K562 (cell line): ENCODE measurements around the gene DNAJC17. TPM values are rescaled to one million over a fixed set of nuclear protein-coding genes. Genes with fewer than 3 reads are reported as not detected.
A peak's percentile ranks its signal among the peaks of the same experiment; 100 is the strongest.

Experiments
- ARID1B ChIP-seq: fragments of 450-650 bp; IDR thresholded peaks from 2 replicates; pipeline ENCODE4 v1.6.1; 2016; ENCODE audit warnings: antibody characterized with exemption, mild to moderate bottlenecking, inconsistent platforms
- CBFA2T2 ChIP-seq: fragments of 450-650 bp; conservative IDR thresholded peaks from 2 replicates; pipeline ENCODE4 v1.6.1; 2017; ENCODE audit warnings: mild to moderate bottlenecking
- CTBP1 ChIP-seq: fragments of 450-650 bp; IDR thresholded peaks from 2 replicates; pipeline ENCODE4 v1.6.1; 2016; ENCODE audit warnings: borderline replicate concordance
- EGR1 ChIP-seq: fragments of 450-650 bp; conservative IDR thresholded peaks from 2 replicates; pipeline ENCODE4 v1.6.1; 2017; ENCODE audit warnings: mild to moderate bottlenecking
- FOSL1 ChIP-seq: fragments of 200-800 bp; sonication (Bioruptor generic); conservative IDR thresholded peaks from 2 replicates; pipeline ENCODE4 v1.6.1; 2016; ENCODE audit warnings: missing genetic modification characterization, missing compliant biosample characterization
- HDAC1 ChIP-seq, 2 experiments: fragments of 450-650 bp; IDR thresholded peaks; 2 replicates each; pipeline ENCODE4 v1.6.1; 2016 to 2017; ENCODE audit warnings: inconsistent platforms in 1 of 2, mild to moderate bottlenecking in 1 of 2, moderate library complexity in 1 of 2
- JUN ChIP-seq, 2 experiments: sonication (generic) in 1 of 2; formaldehyde crosslinking in 1 of 2; IDR thresholded peaks; 2 replicates each; pipeline versions ENCODE4 v1.6.1 to v1.8.0; 2012 to 2022; ENCODE audit warnings: borderline replicate concordance in 2 of 2, mild to moderate bottlenecking in 2 of 2, improper control_type of control experiment in 1 of 2, low read depth in 1 of 2, low read length in 1 of 2, missing genetic modification reagents in 1 of 2
- JUND ChIP-seq, 2 experiments: IDR thresholded peaks; 2 replicates in 1 of 2; 3 replicates in 1 of 2; pipeline ENCODE4 v1.6.1; 2011; ENCODE audit warnings: borderline replicate concordance in 2 of 2, low read depth in 2 of 2, low read length in 2 of 2, improper control_type of control experiment in 1 of 2, missing biosample characterization in 1 of 2, missing genetic modification characterization in 1 of 2, missing genetic modification reagents in 1 of 2
- KLF16 ChIP-seq: IDR thresholded peaks from 2 replicates; pipeline ENCODE4 v1.6.1; 2016; ENCODE audit warnings: antibody characterized with exemption
- L3MBTL2 ChIP-seq: fragments of 450-650 bp; IDR thresholded peaks from 2 replicates; pipeline ENCODE4 v1.6.1; 2016; ENCODE audit warnings: mild to moderate bottlenecking, moderate library complexity
- MTA3 ChIP-seq: fragments of 450-650 bp; formaldehyde crosslinking; IDR thresholded peaks from 2 replicates; pipeline ENCODE4 v1.6.1; 2017; ENCODE audit warnings: mild to moderate bottlenecking, borderline replicate concordance
- MYNN ChIP-seq, 2 experiments: sonication (generic); formaldehyde crosslinking in 1 of 2; IDR thresholded peaks; 2 replicates each; pipeline versions ENCODE4 v1.5.0 to v1.6.1; 2016 to 2020; ENCODE audit warnings: antibody characterized with exemption in 1 of 2, missing genetic modification reagents in 1 of 2
- RBBP5 ChIP-seq: fragments of 200-600 bp; sonication (generic); IDR thresholded peaks from 2 replicates; pipeline ENCODE4 v1.6.1; 2012; ENCODE audit warnings: borderline replicate concordance, mild to moderate bottlenecking, low read length, control low read depth, inconsistent platforms; ENCODE audit not compliant: insufficient read depth, poor library complexity, severe bottlenecking
- SMARCE1 ChIP-seq: fragments of 450-650 bp; IDR thresholded peaks from 2 replicates; pipeline ENCODE4 v1.7.1; 2016; ENCODE audit warnings: mild to moderate bottlenecking
- TAL1 ChIP-seq: fragments of 450-650 bp; IDR thresholded peaks from 2 replicates; pipeline ENCODE4 v1.6.1; 2016; ENCODE audit warnings: mild to moderate bottlenecking
- XRCC5 ChIP-seq: fragments of 200-400 bp; formaldehyde crosslinking; IDR thresholded peaks from 2 replicates; pipeline ENCODE4 v1.6.1; 2017; ENCODE audit warnings: low read depth, mild to moderate bottlenecking, low read length
- ZBTB1 ChIP-seq: sonication (generic); formaldehyde crosslinking; IDR thresholded peaks from 2 replicates; pipeline ENCODE4 v1.8.1; 2023; ENCODE audit warnings: missing genetic modification reagents, low read depth, mild to moderate bottlenecking, borderline replicate concordance
- polyA plus RNA-seq, 8 experiments: library from polyadenylated mRNA; depleted of rRNA in 4 of 8; stranded (reverse) in 5 of 8; unstranded in 3 of 8; fragments of >200 nt; fragmentation: Nextera tagmentation in 2 of 8; fragmentation: Illumina TruSeq in 1 of 8; extraction: Ambion mirVana in 2 of 8; extraction: Trizol in 1 of 8; gene quantifications; 2 replicates each; pipeline versions ENCODE4 v1.2.1 to v1.2.3, GENCODE V29; 2011 to 2014; ENCODE audit warnings: inconsistent platforms in 1 of 8, missing spikeins in 1 of 8
- total RNA-seq, 7 experiments: library from RNA; depleted of rRNA in 6 of 7; stranded (reverse); fragments of >200 nt in 6 of 7; fragmentation: Illumina TruSeq in 2 of 7; extraction: Trizol in 2 of 7; gene quantifications; 2 replicates each; pipeline versions ENCODE4 v1.2.1 to v1.2.3, GENCODE V29; 2011 to 2021; ENCODE audit warnings: low replicate concordance in 1 of 7
- TF ChIP-seq, protein P1 (sequence below): fragments of 250-450 bp; sonication (Bioruptor Pico); IDR thresholded peaks from 2 replicates; pipeline ENCODE4 v1.4.0; 2020
- TF ChIP-seq, protein P2 (sequence below): IDR thresholded peaks from 2 replicates; pipeline ENCODE4 v1.6.1; 2014; ENCODE audit warnings: antibody characterized with exemption

Gene DNAJC17
- total and polyA plus RNA-seq, 9 of the 15 experiments (the other 6 are each of a cell fraction or from before 2014, with no cell fraction given) = 2.4 to 79.4 (median 44.2) TPM

DNA sequence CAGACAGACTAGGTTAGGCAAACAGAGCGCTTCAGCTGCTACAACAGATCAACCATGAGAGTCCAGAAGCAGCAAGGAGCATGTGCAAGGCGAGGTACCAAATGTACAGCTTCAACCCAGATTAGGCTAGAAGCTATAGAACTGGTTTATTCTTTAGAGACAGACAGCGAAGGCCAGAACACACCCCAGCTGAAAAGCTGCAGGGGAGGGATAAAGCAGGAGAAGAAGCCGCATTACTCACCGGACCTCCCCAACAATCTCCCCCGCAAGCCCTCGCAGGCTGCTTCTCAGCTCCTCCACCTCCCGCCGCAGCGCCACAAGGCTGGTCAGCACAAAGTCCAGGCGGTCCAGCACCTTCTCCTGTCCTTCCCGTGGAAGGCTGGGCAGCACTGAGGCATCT lies 55.5 kb downstream of the DNAJC17 start (continued):
- peak; percentile 86 for TF ChIP-seq ARID1B
- TF ChIP-seq RBBP5 = peak; percentile 60
- peak; percentile 72 for TF ChIP-seq JUND (IDR thresholded peaks at IDR 0.05; ENCODE audit: borderline replicate concordance, low read depth, low read length)
- peak; percentile 48; the same call in 1 of the 3 replicates for TF ChIP-seq JUND (tag; IDR thresholded peaks at IDR 0.05; ENCODE audit: borderline replicate concordance, low read depth, low read length)
- peak; percentile 88 for TF ChIP-seq FOSL1 (tag)
- TF ChIP-seq MYNN (IDR thresholded peaks at IDR 0.05) = 0 out of 2 replicates have a peak, but pooled peaks have one; percentile 21
- no peak for TF ChIP-seq MYNN (CRISPR knock-in tag; IDR thresholded peaks at IDR 0.05)
- TF ChIP-seq, protein P1, sequence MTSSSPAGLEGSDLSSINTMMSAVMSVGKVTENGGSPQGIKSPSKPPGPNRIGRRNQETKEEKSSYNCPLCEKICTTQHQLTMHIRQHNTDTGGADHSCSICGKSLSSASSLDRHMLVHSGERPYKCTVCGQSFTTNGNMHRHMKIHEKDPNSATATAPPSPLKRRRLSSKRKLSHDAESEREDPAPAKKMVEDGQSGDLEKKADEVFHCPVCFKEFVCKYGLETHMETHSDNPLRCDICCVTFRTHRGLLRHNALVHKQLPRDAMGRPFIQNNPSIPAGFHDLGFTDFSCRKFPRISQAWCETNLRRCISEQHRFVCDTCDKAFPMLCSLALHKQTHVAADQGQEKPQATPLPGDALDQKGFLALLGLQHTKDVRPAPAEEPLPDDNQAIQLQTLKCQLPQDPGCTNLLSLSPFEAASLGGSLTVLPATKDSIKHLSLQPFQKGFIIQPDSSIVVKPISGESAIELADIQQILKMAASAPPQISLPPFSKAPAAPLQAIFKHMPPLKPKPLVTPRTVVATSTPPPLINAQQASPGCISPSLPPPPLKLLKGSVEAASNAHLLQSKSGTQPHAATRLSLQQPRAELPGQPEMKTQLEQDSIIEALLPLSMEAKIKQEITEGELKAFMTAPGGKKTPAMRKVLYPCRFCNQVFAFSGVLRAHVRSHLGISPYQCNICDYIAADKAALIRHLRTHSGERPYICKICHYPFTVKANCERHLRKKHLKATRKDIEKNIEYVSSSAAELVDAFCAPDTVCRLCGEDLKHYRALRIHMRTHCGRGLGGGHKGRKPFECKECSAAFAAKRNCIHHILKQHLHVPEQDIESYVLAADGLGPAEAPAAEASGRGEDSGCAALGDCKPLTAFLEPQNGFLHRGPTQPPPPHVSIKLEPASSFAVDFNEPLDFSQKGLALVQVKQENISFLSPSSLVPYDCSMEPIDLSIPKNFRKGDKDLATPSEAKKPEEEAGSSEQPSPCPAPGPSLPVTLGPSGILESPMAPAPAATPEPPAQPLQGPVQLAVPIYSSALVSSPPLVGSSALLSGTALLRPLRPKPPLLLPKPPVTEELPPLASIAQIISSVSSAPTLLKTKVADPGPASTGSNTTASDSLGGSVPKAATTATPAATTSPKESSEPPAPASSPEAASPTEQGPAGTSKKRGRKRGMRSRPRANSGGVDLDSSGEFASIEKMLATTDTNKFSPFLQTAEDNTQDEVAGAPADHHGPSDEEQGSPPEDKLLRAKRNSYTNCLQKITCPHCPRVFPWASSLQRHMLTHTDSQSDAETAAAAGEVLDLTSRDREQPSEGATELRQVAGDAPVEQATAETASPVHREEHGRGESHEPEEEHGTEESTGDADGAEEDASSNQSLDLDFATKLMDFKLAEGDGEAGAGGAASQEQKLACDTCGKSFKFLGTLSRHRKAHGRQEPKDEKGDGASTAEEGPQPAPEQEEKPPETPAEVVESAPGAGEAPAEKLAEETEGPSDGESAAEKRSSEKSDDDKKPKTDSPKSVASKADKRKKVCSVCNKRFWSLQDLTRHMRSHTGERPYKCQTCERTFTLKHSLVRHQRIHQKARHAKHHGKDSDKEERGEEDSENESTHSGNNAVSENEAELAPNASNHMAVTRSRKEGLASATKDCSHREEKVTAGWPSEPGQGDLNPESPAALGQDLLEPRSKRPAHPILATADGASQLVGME (CRISPR knock-in tag) = no peak
- TF ChIP-seq HDAC1 (IDR thresholded peaks at IDR 0.05) = peak in 1 of 2 experiments; percentile 48; a peak in 1 of 4 replicates
- TF ChIP-seq CTBP1 = peak; percentile 21; the same call in 1 of the 2 replicates
- 0 out of 2 replicates have a peak, but pooled peaks have one; percentile 46 for TF ChIP-seq KLF16
- TF ChIP-seq JUN (IDR thresholded peaks at IDR 0.05; ENCODE audit: borderline replicate concordance, low read depth, low read length) = no peak
- peak; percentile 51; the same call in 1 of the 2 replicates for TF ChIP-seq JUN (CRISPR knock-in tag; IDR thresholded peaks at IDR 0.05; ENCODE audit: borderline replicate concordance)
- TF ChIP-seq MTA3 = 0 out of 2 replicates have a peak, but pooled peaks have one; percentile 41
- peak; percentile 78 for TF ChIP-seq EGR1
- peak; percentile 88 for TF ChIP-seq SMARCE1
- TF ChIP-seq ZBTB1 (CRISPR knock-in tag) = peak; percentile 86; the same call in 1 of the 2 replicates
- peak; percentile 32; the same call in 1 of the 2 replicates for TF ChIP-seq L3MBTL2
- TF ChIP-seq XRCC5 = peak; percentile 14; the same call in 1 of the 2 replicates
- TF ChIP-seq CBFA2T2 = peak; percentile 53; the same call in 1 of the 2 replicates
- TF ChIP-seq, protein P2, sequence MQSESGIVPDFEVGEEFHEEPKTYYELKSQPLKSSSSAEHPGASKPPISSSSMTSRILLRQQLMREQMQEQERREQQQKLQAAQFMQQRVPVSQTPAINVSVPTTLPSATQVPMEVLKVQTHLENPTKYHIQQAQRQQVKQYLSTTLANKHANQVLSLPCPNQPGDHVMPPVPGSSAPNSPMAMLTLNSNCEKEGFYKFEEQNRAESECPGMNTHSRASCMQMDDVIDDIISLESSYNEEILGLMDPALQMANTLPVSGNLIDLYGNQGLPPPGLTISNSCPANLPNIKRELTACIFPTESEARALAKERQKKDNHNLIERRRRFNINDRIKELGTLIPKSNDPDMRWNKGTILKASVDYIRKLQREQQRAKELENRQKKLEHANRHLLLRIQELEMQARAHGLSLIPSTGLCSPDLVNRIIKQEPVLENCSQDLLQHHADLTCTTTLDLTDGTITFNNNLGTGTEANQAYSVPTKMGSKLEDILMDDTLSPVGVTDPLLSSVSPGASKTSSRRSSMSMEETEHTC = no peak
- TF ChIP-seq TAL1 = peak; percentile 50; the same call in 1 of the 2 replicates
